IMR-90 (cell line): ENCODE results near the gene EIF3I. TPM values are rescaled to one million over a fixed set of nuclear protein-coding genes. Genes with fewer than 3 reads are reported as not detected.

Source experiments
- ATAC-seq: fragments of 200-7000 bp; cut with Tn5 transposase; 2 replicates; pipeline ENCODE4 v1.9.1; 2020; ENCODE audit warnings: low read depth, mild to moderate bottlenecking, moderate library complexity
- BruUV-seq: library from RNA; stranded (reverse); fragments of 400-500 nt; replicated peaks from 2 replicates; lab custom pipeline; 2021; lab: Mats Ljungman, UMichigan
- CTCF ChIA-PET: fragments of 300-600 bp; formaldehyde crosslinking; extraction: SDS; loops from one replicate; lab custom pipeline; 2021; ENCODE audit warnings: antibody characterized with exemption; lab: Yijun Ruan, JAX
- POLR2A ChIA-PET: fragments of 300-600 bp; sonication (Branson Sonifier 250); formaldehyde crosslinking; loops from one replicate; lab custom pipeline; 2022; ENCODE audit warnings: antibody characterized with exemption; ENCODE audit not compliant: unreplicated experiment; lab: Charles Lee
- DNase-seq: peaks from one replicate; pipeline ENCODE4 v3.0.0; 2013
- H2AFZ ChIP-seq: replicated peaks from 2 replicates; pipeline ENCODE3; 2013; ENCODE audit warnings: low read length, mild to moderate bottlenecking; ENCODE audit not compliant: poor library complexity
- H2AK5ac ChIP-seq: 2 replicates; pipeline ENCODE4 v1.6.1; 2013; ENCODE audit warnings: low read depth, low read length, inconsistent platforms
- H2AK9ac ChIP-seq: replicated peaks from 2 replicates; pipeline ENCODE3; 2013; ENCODE audit warnings: mild to moderate bottlenecking, low read depth, low read length, moderate library complexity; ENCODE audit not compliant: poor library complexity
- H2BK120ac ChIP-seq: 2 replicates; pipeline ENCODE4 v1.6.1; 2013; ENCODE audit warnings: low read depth, low read length, inconsistent platforms
- H2BK15ac ChIP-seq: 3 replicates; pipeline ENCODE4 v1.6.1; 2013; ENCODE audit warnings: low read depth, low read length, inconsistent platforms
- H2BK20ac ChIP-seq: 2 replicates; pipeline ENCODE4 v1.6.1; 2013; ENCODE audit warnings: low read depth, mild to moderate bottlenecking, inconsistent platforms, low read length, moderate library complexity
- H2BK5ac ChIP-seq: 2 replicates; pipeline ENCODE4 v1.6.1; 2013; ENCODE audit warnings: mild to moderate bottlenecking, low read depth, low read length, inconsistent platforms; ENCODE audit not compliant: poor library complexity, severe bottlenecking
- H3K14ac ChIP-seq: replicated peaks from 2 replicates; pipeline ENCODE4 v1.6.1; 2013; ENCODE audit warnings: low read depth, low read length, inconsistent platforms
- H3K18ac ChIP-seq: 2 replicates; pipeline ENCODE4 v1.6.1; 2013; ENCODE audit warnings: low read depth, low read length, control low read depth
- H3K23ac ChIP-seq: 2 replicates; pipeline ENCODE4 v1.6.1; 2013; ENCODE audit warnings: low read depth, low read length, inconsistent platforms
- H3K27ac ChIP-seq: 2 replicates; pipeline ENCODE4 v1.5.1; 2013; ENCODE audit warnings: mild to moderate bottlenecking, control low read depth, low read length; ENCODE audit not compliant: insufficient read depth
- H3K27me3 ChIP-seq: 2 replicates; pipeline ENCODE4 v1.6.1; 2013; ENCODE audit warnings: low read length; ENCODE audit not compliant: control insufficient read depth, insufficient read depth
- H3K36me3 ChIP-seq: 2 replicates; pipeline ENCODE4 v1.6.1; 2013; ENCODE audit warnings: low read length, mixed read lengths; ENCODE audit not compliant: control insufficient read depth, insufficient read depth
- H3K4ac ChIP-seq: 2 replicates; pipeline ENCODE4 v1.6.1; 2013; ENCODE audit warnings: low read depth, low read length, inconsistent platforms
- H3K4me1 ChIP-seq: 2 replicates; pipeline ENCODE4 v1.6.1; 2013; ENCODE audit warnings: low read length, mixed read lengths; ENCODE audit not compliant: control insufficient read depth, insufficient read depth
- H3K4me2 ChIP-seq: 2 replicates; pipeline ENCODE4 v1.6.1; 2013; ENCODE audit warnings: low read depth, mild to moderate bottlenecking, control low read depth, low read length, moderate library complexity
- H3K4me3 ChIP-seq: 2 replicates; pipeline ENCODE4 v1.5.1; 2013; ENCODE audit warnings: low read depth, mild to moderate bottlenecking, control low read depth, low read length, moderate library complexity; ENCODE audit not compliant: insufficient read depth
- H3K56ac ChIP-seq: 2 replicates; pipeline ENCODE4 v1.6.1; 2013; ENCODE audit warnings: low read length, inconsistent platforms; ENCODE audit not compliant: insufficient read depth; ENCODE audit errors: extremely low read depth
- H3K79me1 ChIP-seq, 2 experiments: 2 replicates each; pipeline ENCODE4 v1.6.1; 2013; ENCODE audit warnings: low read length in 2 of 2, inconsistent platforms in 1 of 2, low read depth in 1 of 2
- H3K9ac ChIP-seq: 2 replicates; pipeline ENCODE4 v1.6.1; 2013; ENCODE audit warnings: low read depth, low read length, control low read depth
- H3K9me1 ChIP-seq: 2 replicates; pipeline ENCODE4 v1.6.1; 2013; ENCODE audit warnings: low read length, inconsistent platforms; ENCODE audit not compliant: insufficient read depth
- H3K9me3 ChIP-seq: 2 replicates; pipeline ENCODE4 v1.6.1; 2013; ENCODE audit warnings: low read length; ENCODE audit not compliant: control insufficient read depth, insufficient read depth
- H4K20me1 ChIP-seq: 2 replicates; pipeline ENCODE4 v1.6.1; 2013; ENCODE audit warnings: low read length, inconsistent platforms; ENCODE audit not compliant: insufficient read depth
- H4K5ac ChIP-seq: 2 replicates; pipeline ENCODE4 v1.6.1; 2013; ENCODE audit warnings: mild to moderate bottlenecking, low read depth, low read length, control low read depth
- H4K8ac ChIP-seq, 2 experiments: 2 replicates each; pipeline ENCODE4 v1.6.1; 2013; ENCODE audit warnings: low read depth in 2 of 2, low read length in 2 of 2, control low read depth in 1 of 2, inconsistent platforms in 1 of 2
- H4K91ac ChIP-seq: 2 replicates; pipeline ENCODE4 v1.6.1; 2013; ENCODE audit warnings: low read depth, low read length, inconsistent platforms; ENCODE audit not compliant: insufficient read depth
- BHLHE40 ChIP-seq: fragments of 150-350 bp; IDR thresholded peaks from 2 replicates; pipeline ENCODE4 v1.6.1; 2016; ENCODE audit warnings: mild to moderate bottlenecking, low read depth, low read length
- CEBPB ChIP-seq: IDR thresholded peaks from 2 replicates; pipeline ENCODE4 v1.6.1; 2012; ENCODE audit warnings: low read depth, low read length, improper control_type of control experiment
- CHD1 ChIP-seq: IDR thresholded peaks from 2 replicates; pipeline ENCODE4 v1.6.1; 2012; ENCODE audit warnings: low read depth, low read length, improper control_type of control experiment
- FOS ChIP-seq: fragments of 150-350 bp; IDR thresholded peaks from 2 replicates; pipeline ENCODE4 v1.6.1; 2016; ENCODE audit warnings: low read depth, low read length
- MAFK ChIP-seq: IDR thresholded peaks from 2 replicates; pipeline ENCODE4 v1.6.1; 2012; ENCODE audit warnings: low read depth, low read length, improper control_type of control experiment
- MAZ ChIP-seq: IDR thresholded peaks from 2 replicates; pipeline ENCODE4 v1.6.1; 2012; ENCODE audit warnings: low read depth, mild to moderate bottlenecking, low read length, improper control_type of control experiment, moderate library complexity, borderline replicate concordance
- MXI1 ChIP-seq: IDR thresholded peaks from 2 replicates; pipeline ENCODE4 v1.6.1; 2012; ENCODE audit warnings: low read depth, mild to moderate bottlenecking, low read length, moderate library complexity, borderline replicate concordance
- NFE2L2 ChIP-seq: fragments of 150-350 bp; IDR thresholded peaks from 2 replicates; pipeline ENCODE4 v1.6.1; 2016; ENCODE audit warnings: low read depth, mild to moderate bottlenecking, low read length
- POLR2A ChIP-seq: IDR thresholded peaks from 2 replicates; pipeline ENCODE4 v1.6.1; 2012; ENCODE audit warnings: mild to moderate bottlenecking, low read depth, low read length
- RAD21 ChIP-seq: IDR thresholded peaks from 2 replicates; pipeline ENCODE4 v1.6.1; 2012; ENCODE audit warnings: low read length, improper control_type of control experiment
- RCOR1 ChIP-seq: IDR thresholded peaks from 2 replicates; pipeline ENCODE4 v1.6.1; 2012; ENCODE audit warnings: mild to moderate bottlenecking, low read length, improper control_type of control experiment; ENCODE audit not compliant: insufficient replicate concordance
- RFX5 ChIP-seq: IDR thresholded peaks from 2 replicates; pipeline ENCODE4 v1.8.0; 2012; ENCODE audit warnings: low read depth, mild to moderate bottlenecking, low read length, moderate library complexity
- SMC3 ChIP-seq: fragments of 150-350 bp; IDR thresholded peaks from 2 replicates; pipeline ENCODE4 v1.6.1; 2016; ENCODE audit warnings: low read depth, mild to moderate bottlenecking, antibody characterized with exemption, low read length, moderate library complexity
- USF2 ChIP-seq: fragments of 150-350 bp; IDR thresholded peaks from 2 replicates; pipeline ENCODE4 v1.6.1; 2017; ENCODE audit warnings: mild to moderate bottlenecking, antibody characterized with exemption, low read length, low read depth
- WGBS, 2 experiments: methylation state at CpG; one replicate each; pipeline versions ENCODE4 v1.1.5 to v1.1.7; 2013; ENCODE audit warnings: missing lambda C conversion rate in 2 of 2; ENCODE audit not compliant: insufficient read length in 1 of 2; ENCODE audit errors: extremely low coverage in 2 of 2; 5-methylcytosine and 5-hydroxymethylcytosine counted together
- dilution Hi-C: fragments of 300-500 bp; cut with HindIII; formaldehyde crosslinking; loops from one replicate; pipeline ENCODE4 v1.14.3; 2018; ENCODE audit warnings: low sequenced_read_pairs; ENCODE audit not compliant: unreplicated experiment
- in situ Hi-C: fragments of 300-500 bp; cut with MboI; formaldehyde crosslinking; loops from 3 replicates; pipeline ENCODE4 v1.14.3; 2019; ENCODE audit warnings: low sequenced_read_pairs, inconsistent platforms, mixed read lengths
- intact Hi-C: fragments of 100-400 bp; cut with micrococcal nuclease; formaldehyde crosslinking; loops from 2 replicates; pipeline ENCODE4 v1.10.0; 2022
- polyA plus RNA-seq, 3 experiments: library from polyadenylated mRNA; depleted of rRNA; stranded (reverse); fragments of >200 nt; gene quantifications; 2 replicates each; pipeline ENCODE4 v1.2.3, GENCODE V29; 2012; ENCODE audit warnings: low replicate concordance in 1 of 3
- total RNA-seq: library from RNA; depleted of rRNA; stranded (reverse); fragments of >200 nt; gene quantifications from 2 replicates; pipeline ENCODE4 v1.2.3, GENCODE V29; 2012
- TF ChIP-seq, protein P1 (sequence below): conservative IDR thresholded peaks from 2 replicates; pipeline ENCODE4 v1.5.1; 2012; ENCODE audit warnings: mild to moderate bottlenecking, low read depth, low read length, improper control_type of control experiment
- TF ChIP-seq, protein P2 (sequence below): fragments of 150-350 bp; IDR thresholded peaks from 2 replicates; pipeline ENCODE4 v1.6.1; 2016; ENCODE audit warnings: low read depth, mild to moderate bottlenecking, low read length, moderate library complexity, borderline replicate concordance

EIF3I gene
- total and polyA plus RNA-seq, 2 of the 4 experiments (the other 2 are of a cell fraction) = 469 to 716 TPM

DNA sequence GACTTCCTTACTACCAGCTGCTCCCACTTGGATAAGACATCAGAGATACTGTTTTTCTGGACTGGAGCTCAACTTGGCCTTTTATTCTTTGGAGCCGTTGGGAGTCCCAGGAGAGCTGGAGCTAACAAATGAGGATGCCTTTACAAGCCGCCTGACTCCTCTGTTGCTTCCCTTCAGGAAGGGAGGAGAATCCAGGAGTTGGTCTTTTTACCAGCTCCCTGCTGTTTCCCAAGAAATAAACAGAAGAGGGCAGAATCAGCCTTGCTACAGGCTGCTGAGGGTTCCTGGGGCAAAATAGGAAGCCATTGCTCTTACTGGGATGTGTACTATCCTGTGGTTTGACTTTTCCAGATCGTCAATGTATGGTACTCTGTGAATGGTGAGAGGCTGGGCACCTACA, 1.5 kb downstream of the EIF3I start:
- Histone ChIP-seq H3K9me3 (no peaks in the 10 kb centered on the region), H3K9me1 (peaks cover 16% of the 10 kb centered on the region), H3K4ac (no peak overlapping the region), H3K4me2 (peak overlapping the region; percentile 13; the same call in 1 of the 2 replicates), H3K14ac (no peak overlapping the region), H2AK5ac (no peak overlapping the region), H2BK15ac (no peak overlapping the region), H3K36me3 (peaks cover 39% of the 10 kb centered on the region), H3K4me3 (no peak overlapping the region), H2AFZ (no peak overlapping the region), H4K5ac (no peak overlapping the region), H3K56ac (no peak overlapping the region), H3K27me3 (no peaks in the 10 kb centered on the region), H2AK9ac (no peak overlapping the region), H3K9ac (no peak overlapping the region), H2BK120ac (no peak overlapping the region), H2BK5ac (no peak overlapping the region), H4K91ac (no peak overlapping the region), H3K79me1 (peaks cover 37 to 75% of the 10 kb centered on the region in 2 experiments), H4K20me1 (0 out of 2 replicates have a peak, but pooled peaks cover 10% of the 10 kb centered on the region), H2BK20ac (no peak overlapping the region), H4K8ac (0 out of 4 replicates have a peak overlapping the region, but pooled peaks of 1 of the 2 experiments have one; percentile 47), H3K4me1 (peaks cover 12% of the 10 kb centered on the region), H3K27ac (no peak overlapping the region), H3K18ac (no peak overlapping the region), H3K23ac (0 out of 2 replicates have a peak overlapping the region, but pooled peaks have one; percentile 18)
- BruUV-seq = no TSS peak
- 100% methylated on average over 2 of the region's 3 CpGs; no CpG with 5 or more reads in 1 of the 2 experiments for whole genome bisulfite sequencing, 2 experiments
- TF ChIP-seq MXI1 (no peak), RFX5 (no peak), BHLHE40 (no peak), RCOR1 (no peak), POLR2A (no peak), USF2 (no peak), SMC3 (no peak), CEBPB (no peak), MAZ (no peak), NFE2L2 (no peak), FOS (no peak), CHD1 (no peak), RAD21 (no peak), MAFK (no peak)
- TF ChIP-seq, protein P1, sequence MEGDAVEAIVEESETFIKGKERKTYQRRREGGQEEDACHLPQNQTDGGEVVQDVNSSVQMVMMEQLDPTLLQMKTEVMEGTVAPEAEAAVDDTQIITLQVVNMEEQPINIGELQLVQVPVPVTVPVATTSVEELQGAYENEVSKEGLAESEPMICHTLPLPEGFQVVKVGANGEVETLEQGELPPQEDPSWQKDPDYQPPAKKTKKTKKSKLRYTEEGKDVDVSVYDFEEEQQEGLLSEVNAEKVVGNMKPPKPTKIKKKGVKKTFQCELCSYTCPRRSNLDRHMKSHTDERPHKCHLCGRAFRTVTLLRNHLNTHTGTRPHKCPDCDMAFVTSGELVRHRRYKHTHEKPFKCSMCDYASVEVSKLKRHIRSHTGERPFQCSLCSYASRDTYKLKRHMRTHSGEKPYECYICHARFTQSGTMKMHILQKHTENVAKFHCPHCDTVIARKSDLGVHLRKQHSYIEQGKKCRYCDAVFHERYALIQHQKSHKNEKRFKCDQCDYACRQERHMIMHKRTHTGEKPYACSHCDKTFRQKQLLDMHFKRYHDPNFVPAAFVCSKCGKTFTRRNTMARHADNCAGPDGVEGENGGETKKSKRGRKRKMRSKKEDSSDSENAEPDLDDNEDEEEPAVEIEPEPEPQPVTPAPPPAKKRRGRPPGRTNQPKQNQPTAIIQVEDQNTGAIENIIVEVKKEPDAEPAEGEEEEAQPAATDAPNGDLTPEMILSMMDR = no peak
- TF ChIP-seq, protein P2, sequence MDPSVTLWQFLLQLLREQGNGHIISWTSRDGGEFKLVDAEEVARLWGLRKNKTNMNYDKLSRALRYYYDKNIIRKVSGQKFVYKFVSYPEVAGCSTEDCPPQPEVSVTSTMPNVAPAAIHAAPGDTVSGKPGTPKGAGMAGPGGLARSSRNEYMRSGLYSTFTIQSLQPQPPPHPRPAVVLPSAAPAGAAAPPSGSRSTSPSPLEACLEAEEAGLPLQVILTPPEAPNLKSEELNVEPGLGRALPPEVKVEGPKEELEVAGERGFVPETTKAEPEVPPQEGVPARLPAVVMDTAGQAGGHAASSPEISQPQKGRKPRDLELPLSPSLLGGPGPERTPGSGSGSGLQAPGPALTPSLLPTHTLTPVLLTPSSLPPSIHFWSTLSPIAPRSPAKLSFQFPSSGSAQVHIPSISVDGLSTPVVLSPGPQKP = no peak
- DNase-seq (no peak), ATAC-seq (no peak)
- ChIA-PET CTCF (no interaction called here), POLR2A (no interaction called here)
- dilution Hi-C loops = no loop called here
- intact Hi-C loops = loop anchor here (5.0 kb wide), 1 partner anchor 69 kb away; the partner anchor contains the start of gene HDAC1
- in situ Hi-C loops = no loop called here
